NCI-H2107 (cell line): ENCODE results near the gene LRRC41.
"Not testable (repeated sequence)": the region's sequence is repeated elsewhere in the genome, so short reads cannot be mapped to it uniquely, and the experiment has no call there.

Experiments
- DNase-seq: peaks from one replicate; lab custom pipeline; 2025; lab: John Stamatoyannopoulos, UW

The LRRC41 gene

GRCh38 chr1:46244656-46245371, 58.6 kb downstream of the LRRC41 start:
- DNase-seq, result no peak

GRCh38 chr1:46243831-46244230, 59.6 kb downstream of the LRRC41 start:
- DNase-seq, result not testable (repeated sequence)

- no peak for DNase-seq
These were observed 60.5 kb downstream of the LRRC41 start for GRCh38 chr1:46242918-46243317.

- not testable (repeated sequence) for DNase-seq
These were observed 61.7 kb downstream of the LRRC41 start for GRCh38 chr1:46241733-46242132.

GRCh38 chr1:46238865-46239264, 64.6 kb downstream of the LRRC41 start:
- not testable (repeated sequence) for DNase-seq

GRCh38 chr1:46236882-46237281, 66.5 kb downstream of the LRRC41 start:
- DNase-seq, result no peak

- DNase-seq, result not testable (repeated sequence)
These were observed 72.2 kb downstream of the LRRC41 start for GRCh38 chr1:46231231-46231630.
